HG02759 (cell line): ENCODE measurements around the gene SNRNP200.
A peak's percentile ranks its signal among the peaks of the same experiment; 100 is the strongest.

Source experiments
- ATAC-seq: cut with Tn5 transposase; IDR thresholded peaks from one replicate; pipeline ENCODE4 v1.9.1; 2021; ENCODE audit warnings: mild to moderate bottlenecking, moderate library complexity; ENCODE audit not compliant: unreplicated experiment

SNRNP200 gene

GRCh38 chr2:96253006-96253405 lies 52.3 kb downstream of the SNRNP200 start:
- ATAC-seq, result no peak

GRCh38 chr2:96252526-96252925 lies 52.8 kb downstream of the SNRNP200 start:
- no peak for ATAC-seq

- ATAC-seq, result no peak
Measured at GRCh38 chr2:96251721-96252292, 53.5 kb downstream of the SNRNP200 start.

- ATAC-seq, result no peak
Measured at GRCh38 chr2:96250188-96250587, 55.2 kb downstream of the SNRNP200 start.

GRCh38 chr2:96249654-96250053 lies 55.7 kb downstream of the SNRNP200 start:
- ATAC-seq, result no peak

- no peak for ATAC-seq
Measured at GRCh38 chr2:96248624-96249023, 56.7 kb downstream of the SNRNP200 start.

DNA sequence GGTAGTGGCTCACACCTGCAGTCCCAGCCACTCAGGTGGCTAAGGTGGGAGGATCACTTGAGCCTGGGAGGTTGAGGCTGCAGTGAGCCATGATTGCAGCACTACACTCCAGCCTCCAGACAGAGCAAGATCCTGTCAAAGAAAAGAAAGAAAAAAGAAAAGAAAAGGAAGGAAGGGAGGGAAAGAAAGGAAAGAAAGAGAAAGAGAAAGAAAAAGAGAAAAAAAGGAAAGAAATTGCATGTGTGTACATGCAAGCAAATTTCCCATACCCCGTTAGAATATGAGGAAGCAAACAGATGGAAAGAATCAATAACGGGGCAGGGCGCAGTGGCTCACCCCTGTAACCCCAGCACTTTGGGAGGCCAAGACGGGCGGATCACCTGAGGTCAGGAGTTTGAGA lies 57.5 kb downstream of the SNRNP200 start:
- ATAC-seq, result no peak

GRCh38 chr2:96247009-96247408 lies 58.3 kb downstream of the SNRNP200 start:
- no peak for ATAC-seq

- ATAC-seq, result no peak
Measured at GRCh38 chr2:96245609-96246390, 59.5 kb downstream of the SNRNP200 start.

- ATAC-seq, result no peak
Measured at GRCh38 chr2:96243843-96244242, 61.5 kb downstream of the SNRNP200 start.

DNA sequence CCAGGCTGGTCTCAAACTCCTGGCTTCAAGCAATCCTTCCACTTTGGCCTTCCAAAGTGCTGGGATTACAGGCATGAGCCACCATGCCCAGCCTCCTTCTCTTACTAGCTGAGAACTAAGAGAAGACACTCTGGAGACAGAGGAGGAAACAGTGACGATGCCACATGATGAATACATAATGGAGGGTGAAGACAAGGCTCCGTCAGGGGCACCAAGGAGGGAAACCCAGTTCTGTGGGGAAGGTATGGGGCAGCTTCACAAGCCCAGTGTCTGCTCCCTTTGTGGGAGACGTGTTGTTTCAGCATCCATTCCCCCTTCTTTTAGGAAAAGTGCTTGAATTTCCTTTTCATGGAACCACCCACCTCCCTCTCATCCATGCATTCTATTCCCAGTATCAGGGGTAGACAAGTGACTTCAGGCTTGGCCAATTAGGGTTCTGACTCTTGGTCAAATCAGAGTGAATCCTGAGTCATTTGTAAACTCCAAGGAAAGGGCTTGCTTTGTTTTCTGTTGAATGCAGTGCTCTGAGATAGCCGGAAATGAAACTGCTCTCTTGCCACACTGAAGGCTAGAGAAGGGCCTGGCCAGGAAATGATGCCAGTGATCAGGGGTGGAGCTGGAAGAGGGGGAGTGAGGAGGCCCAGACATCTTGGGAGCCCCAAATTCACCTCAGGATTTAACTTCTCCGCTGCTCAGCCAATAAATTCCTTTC lies 63.3 kb downstream of the SNRNP200 start:
- peak; percentile 90 for ATAC-seq

DNA sequence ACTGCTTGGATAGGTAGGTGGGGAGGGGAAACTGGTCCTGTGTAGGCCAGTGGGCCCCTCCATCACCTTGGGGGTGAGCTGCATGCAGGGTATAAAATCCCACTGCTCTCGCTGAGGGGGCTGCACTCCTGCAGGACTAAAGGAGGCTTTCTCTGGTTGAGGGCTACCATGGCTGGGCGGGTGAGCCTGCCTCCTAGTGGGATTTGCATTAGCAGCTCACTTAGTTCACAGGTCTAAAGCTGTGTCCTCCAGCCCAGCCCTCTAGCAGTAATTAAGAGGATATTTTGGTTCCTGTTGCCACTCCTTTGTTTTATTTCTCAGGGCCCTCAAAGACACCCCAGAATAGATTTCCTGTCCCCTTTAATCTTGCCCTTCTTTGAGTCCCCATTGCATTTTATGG lies 64.1 kb downstream of the SNRNP200 start:
- ATAC-seq, result no peak

DNA sequence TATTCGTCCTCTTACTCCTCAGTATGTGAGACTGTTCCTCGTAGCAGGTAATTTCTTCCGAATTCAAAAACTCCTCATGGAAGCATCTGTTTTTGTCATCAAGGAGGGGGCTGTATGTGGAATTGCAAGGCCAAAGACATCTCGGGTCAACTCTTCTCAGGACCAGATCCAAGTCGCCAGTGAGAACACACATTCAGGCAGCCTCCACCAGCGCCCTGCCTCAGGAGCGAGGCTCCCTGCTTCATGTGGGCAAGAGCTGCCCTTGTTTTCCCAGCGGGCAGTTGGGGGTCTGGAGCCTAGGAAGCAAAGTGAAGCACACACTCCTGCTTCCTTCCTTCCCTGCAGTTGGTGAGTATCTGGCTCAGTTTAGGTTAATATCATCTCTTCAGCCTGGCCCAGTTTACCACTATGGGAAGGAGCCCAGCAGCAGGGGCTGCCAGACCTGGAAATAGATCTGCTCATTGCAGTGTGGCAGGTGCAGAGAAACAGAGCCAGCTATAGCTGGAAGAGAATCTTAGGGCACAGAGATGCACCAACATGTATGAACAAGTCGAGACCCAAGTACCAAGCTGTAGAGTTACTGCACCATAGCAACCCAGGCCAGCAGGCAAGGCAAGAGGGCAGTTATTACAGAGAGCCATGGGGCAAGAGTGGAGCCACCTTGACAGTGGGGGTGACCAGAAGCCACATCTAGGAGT lies 64.9 kb downstream of the SNRNP200 start:
- ATAC-seq, result no peak

DNA sequence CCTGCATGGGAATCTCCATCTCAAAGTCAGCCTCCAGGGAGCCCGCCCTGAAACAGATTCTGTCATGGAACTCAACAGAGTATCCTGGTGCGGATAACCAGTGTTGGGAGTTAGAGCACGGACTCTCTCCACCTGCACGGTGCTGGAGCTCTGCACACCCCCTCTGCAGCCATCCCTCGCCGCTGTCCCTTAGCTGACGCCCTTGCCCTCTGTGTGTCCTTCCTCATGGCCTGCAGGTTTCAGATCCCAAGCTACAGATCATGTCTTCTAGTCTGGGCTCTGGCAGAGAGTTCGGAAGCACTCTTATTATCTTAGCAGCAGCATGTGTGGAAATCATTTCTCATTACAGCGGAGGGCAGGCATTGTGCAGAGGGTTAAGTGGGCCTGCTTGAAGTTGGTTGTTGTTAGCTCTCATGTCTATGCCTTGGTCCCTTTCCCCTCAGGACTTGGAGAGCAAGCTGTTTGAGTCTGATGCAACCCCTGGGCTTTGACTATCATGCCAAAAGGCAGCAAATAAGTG lies 65.5 kb downstream of the SNRNP200 start:
- no peak for ATAC-seq

- no peak for ATAC-seq
Measured at GRCh38 chr2:96239091-96239490, 66.3 kb downstream of the SNRNP200 start.

DNA sequence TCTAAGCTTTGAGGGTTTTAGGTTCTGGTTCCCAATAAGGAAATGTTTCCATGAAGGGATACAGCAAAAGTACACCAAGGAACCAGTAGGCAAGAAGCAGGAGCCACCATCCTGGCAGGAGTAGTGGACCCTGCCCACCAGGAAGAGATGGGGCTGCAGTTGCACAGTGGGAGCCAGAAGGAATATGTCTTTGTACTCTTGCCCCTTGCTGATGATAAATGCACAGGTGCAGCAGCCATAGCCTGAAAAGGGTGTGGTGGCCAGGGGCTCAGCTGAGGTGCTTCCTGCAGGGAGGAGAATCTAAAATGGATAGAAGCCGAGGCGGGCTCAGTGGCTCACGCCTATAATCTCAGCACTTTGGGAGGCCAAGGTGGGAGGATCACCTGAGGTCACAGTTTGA lies 67.1 kb downstream of the SNRNP200 start:
- ATAC-seq, result no peak

DNA sequence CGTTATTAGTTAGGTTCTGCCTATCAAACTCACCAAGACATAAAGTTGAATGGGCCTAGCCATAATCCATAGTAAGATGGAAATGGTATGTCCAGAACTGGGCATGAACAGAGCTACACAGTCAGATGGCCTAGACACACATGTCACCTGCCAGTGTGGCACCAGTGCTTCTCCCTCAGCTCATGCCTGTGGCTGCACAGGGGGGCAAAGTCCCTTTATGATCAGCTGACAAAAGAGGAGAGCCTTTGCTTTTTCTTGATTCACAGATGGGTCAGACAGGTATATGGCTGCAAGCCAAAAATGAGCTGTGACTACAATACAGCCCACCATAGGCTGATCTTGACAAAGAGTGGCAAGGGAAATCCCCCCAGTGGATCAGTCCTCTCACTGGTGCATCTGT lies 68.5 kb downstream of the SNRNP200 start:
- no peak for ATAC-seq

DNA sequence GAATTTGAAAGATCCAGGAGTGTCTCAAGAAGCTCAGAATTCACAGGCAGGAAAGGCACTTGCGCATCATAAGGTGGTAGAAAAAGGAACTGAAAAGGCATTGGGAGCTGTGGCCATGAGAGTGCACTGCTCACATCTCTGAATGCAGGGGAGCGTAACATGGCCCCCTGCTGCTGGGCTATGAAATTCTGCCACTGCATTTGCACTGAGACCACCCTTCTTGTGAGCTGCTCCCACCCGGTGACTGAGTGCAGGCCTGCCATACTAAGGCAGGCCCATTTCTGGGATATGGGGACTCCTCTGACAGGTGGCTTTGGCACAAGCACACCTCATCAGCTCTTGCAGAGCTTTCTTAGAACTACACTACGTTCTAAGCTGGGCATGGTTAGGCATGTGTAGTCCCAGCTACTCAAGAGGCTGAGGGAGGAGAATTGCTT lies 71.4 kb downstream of the SNRNP200 start:
- ATAC-seq, result peak; percentile 97

DNA sequence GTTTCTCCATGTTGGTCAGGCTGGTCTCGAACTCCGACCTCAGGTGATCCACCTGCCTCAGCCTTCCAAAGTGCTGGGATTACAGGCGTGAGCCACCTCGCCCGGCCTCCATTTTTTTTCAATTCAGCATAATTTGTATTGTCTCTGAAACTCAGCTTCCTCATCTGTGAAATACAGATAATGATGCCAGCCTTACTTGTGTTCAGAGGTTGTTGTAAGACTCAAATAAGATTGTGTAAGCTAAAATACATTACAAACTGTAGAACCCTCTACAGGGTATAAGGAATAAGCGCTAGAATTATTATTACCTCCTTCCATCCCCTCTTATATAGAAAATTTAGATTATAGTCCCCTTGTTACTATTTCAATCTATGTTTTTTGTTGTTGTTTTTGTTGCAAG lies 71.9 kb downstream of the SNRNP200 start:
- no peak for ATAC-seq

DNA sequence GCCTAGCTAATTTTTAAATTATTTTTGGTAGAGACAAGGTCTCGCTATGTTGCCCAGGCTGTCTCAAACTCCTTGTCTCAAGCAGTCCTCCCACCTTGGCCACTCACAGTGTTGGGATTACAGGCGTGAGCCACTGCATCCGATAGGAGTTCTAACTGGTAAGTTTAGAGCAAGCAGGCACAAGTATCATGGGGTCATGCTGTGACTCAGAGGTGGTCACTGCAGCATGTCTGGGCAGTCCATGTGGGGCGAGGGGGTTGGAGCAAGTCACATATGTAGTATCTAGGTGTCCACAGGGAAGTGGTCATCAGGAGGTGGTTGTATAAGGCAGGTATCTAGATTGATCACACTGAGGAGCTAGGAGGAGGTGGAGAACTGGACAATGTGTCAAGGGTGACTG lies 74.0 kb downstream of the SNRNP200 start:
- no peak for ATAC-seq

GRCh38 chr2:96225016-96225533 lies 80.3 kb downstream of the SNRNP200 start:
- ATAC-seq, result peak; percentile 88
